Measurements from ENCODE around the gene AFAP1.

Gene AFAP1

GRCh38 chr4:7745301-7745885 lies 194.3 kb downstream of the AFAP1 start:
- Histone ChIP-seq H3K4me1 (ENCODE audit: low read depth, poor library complexity, severe bottlenecking) (no peaks in the 10 kb centered on the region), H3K79me2 (ENCODE audit: insufficient read depth, low read depth) (no peaks in the 10 kb centered on the region), H3K9ac (no peak overlapping the region), H3K4me2 (no peak overlapping the region), H3K27ac (no peak overlapping the region), H3K4me3 (IDR thresholded peaks at IDR 0.05; ENCODE audit: insufficient read depth, low read depth, low read length) (no peak overlapping the region), H4K20me1 (ENCODE audit: insufficient read depth) (no peaks in the 10 kb centered on the region), H3K36me3 (ENCODE audit: insufficient read depth) (no peaks in the 10 kb centered on the region), H3K27me3 (ENCODE audit: insufficient read depth, low read depth) (no peaks in the 10 kb centered on the region; the same call in 1 of the 2 replicates), H2AFZ (ENCODE audit: low read depth) (no peak overlapping the region)
- TF ChIP-seq CTCF (conservative IDR thresholded peaks at IDR 0.05; ENCODE audit: low read depth, low read length): no peak

GRCh38 chr4:7744142-7744804 lies 195.4 kb downstream of the AFAP1 start:
- no peak for TF ChIP-seq CTCF (conservative IDR thresholded peaks at IDR 0.05; ENCODE audit: low read depth, low read length)
- Histone ChIP-seq H3K4me2 (no peak overlapping the region), H2AFZ (ENCODE audit: low read depth) (no peak overlapping the region), H3K27ac (no peak overlapping the region), H3K36me3 (ENCODE audit: insufficient read depth) (no peaks in the 10 kb centered on the region), H3K9ac (no peak overlapping the region), H3K79me2 (ENCODE audit: insufficient read depth, low read depth) (no peaks in the 10 kb centered on the region), H3K27me3 (ENCODE audit: insufficient read depth, low read depth) (no peaks in the 10 kb centered on the region; the same call in 1 of the 2 replicates), H3K4me1 (ENCODE audit: low read depth, poor library complexity, severe bottlenecking) (no peaks in the 10 kb centered on the region), H3K4me3 (IDR thresholded peaks at IDR 0.05; ENCODE audit: insufficient read depth, low read depth, low read length) (no peak overlapping the region), H4K20me1 (ENCODE audit: insufficient read depth) (no peaks in the 10 kb centered on the region)

GRCh38 chr4:7742807-7743280 lies 196.8 kb downstream of the AFAP1 start:
- no peaks in the 10 kb centered on the region for H3K4me1 ChIP-seq (ENCODE audit: low read depth, poor library complexity, severe bottlenecking)
- no peaks in the 10 kb centered on the region for H3K27me3 ChIP-seq (ENCODE audit: insufficient read depth, low read depth)
- H3K4me3 ChIP-seq (IDR thresholded peaks at IDR 0.05; ENCODE audit: insufficient read depth, low read depth, low read length): no peak overlapping the region
- no peak overlapping the region for H2AFZ ChIP-seq (ENCODE audit: low read depth)
- H4K20me1 ChIP-seq (ENCODE audit: insufficient read depth): no peaks in the 10 kb centered on the region
- no peak overlapping the region for H3K9ac ChIP-seq
- H3K79me2 ChIP-seq (ENCODE audit: insufficient read depth, low read depth): no peaks in the 10 kb centered on the region
- no peak overlapping the region for H3K27ac ChIP-seq
- no peaks in the 10 kb centered on the region for H3K36me3 ChIP-seq (ENCODE audit: insufficient read depth)
- no peak overlapping the region for H3K4me2 ChIP-seq
- no peak for TF ChIP-seq CTCF (conservative IDR thresholded peaks at IDR 0.05; ENCODE audit: low read depth, low read length)

GRCh38 chr4:7741946-7742806 lies 197.5 kb downstream of the AFAP1 start:
- no peak overlapping the region for H3K4me3 ChIP-seq (IDR thresholded peaks at IDR 0.05; ENCODE audit: insufficient read depth, low read depth, low read length)
- no peak overlapping the region for H3K27ac ChIP-seq
- no peak overlapping the region for H3K9ac ChIP-seq
- H4K20me1 ChIP-seq (ENCODE audit: insufficient read depth): no peaks in the 10 kb centered on the region
- H3K27me3 ChIP-seq (ENCODE audit: insufficient read depth, low read depth): no peaks in the 10 kb centered on the region
- TF ChIP-seq CTCF (conservative IDR thresholded peaks at IDR 0.05; ENCODE audit: low read depth, low read length): no peak
- H3K4me2 ChIP-seq: no peak overlapping the region
- no peaks in the 10 kb centered on the region for H3K4me1 ChIP-seq (ENCODE audit: low read depth, poor library complexity, severe bottlenecking)
- H3K79me2 ChIP-seq (ENCODE audit: insufficient read depth, low read depth): no peaks in the 10 kb centered on the region
- H3K36me3 ChIP-seq (ENCODE audit: insufficient read depth): no peaks in the 10 kb centered on the region
- H2AFZ ChIP-seq (ENCODE audit: low read depth): no peak overlapping the region
